Measurements from ENCODE around the gene ADAMTS3.

ADAMTS3 gene

GRCh38 chr4:72496119-72496518 lies 72.9 kb downstream of the ADAMTS3 start:
- no peak overlapping the region for H3K4me3 ChIP-seq (ENCODE audit: insufficient read depth in 1 of 2, low read depth in 1 of 2, low read length in 2 of 2)
- no peak overlapping the region for H2AK5ac ChIP-seq (ENCODE audit: low read length, severe bottlenecking)
- no peak overlapping the region for H2BK12ac ChIP-seq (ENCODE audit: low read length in 2 of 2)
- H3K27ac ChIP-seq (ENCODE audit: low read length, poor library complexity, severe bottlenecking), result no peak overlapping the region
- H3K14ac ChIP-seq (ENCODE audit: low read length in 2 of 2), result no peak overlapping the region
- H3K36me3 ChIP-seq (ENCODE audit: control insufficient read depth in 1 of 2, insufficient read depth in 2 of 2, low read depth in 1 of 2, low read length in 2 of 2), result peaks cover 0 to 3% of the 10 kb centered on the region in 2 experiments
- H4K91ac ChIP-seq (ENCODE audit: low read length), result no peak overlapping the region
- no peak overlapping the region for H3K18ac ChIP-seq (ENCODE audit: low read depth in 1 of 2, low read length in 2 of 2)
- H3K79me1 ChIP-seq (replicated peaks; ENCODE audit: low read length, poor library complexity, severe bottlenecking), result peaks cover 3% of the 10 kb centered on the region
- no peak overlapping the region for H2BK15ac ChIP-seq (ENCODE audit: low read depth, poor library complexity, severe bottlenecking)
- no peak overlapping the region for H3K23ac ChIP-seq (ENCODE audit: low read length in 2 of 2)
- H3K9me3 ChIP-seq (ENCODE audit: control insufficient read depth, low read length), result peaks cover 20% of the 10 kb centered on the region
- WGBS, result 80% methylated on average over 1 of the region's 1 CpG
- no peak overlapping the region for H2BK5ac ChIP-seq (ENCODE audit: low read depth, low read length, poor library complexity, severe bottlenecking)
- no peak overlapping the region for H4K8ac ChIP-seq (ENCODE audit: low read length)
- no peak overlapping the region for H3K4me2 ChIP-seq (ENCODE audit: low read length, poor library complexity, severe bottlenecking)
- no peak for DNase-seq
- H2AFZ ChIP-seq (ENCODE audit: low read depth, low read length), result no peak overlapping the region
- H3K4me1 ChIP-seq (ENCODE audit: control insufficient read depth, insufficient read depth, low read depth, low read length), result no peaks in the 10 kb centered on the region
- H3K27me3 ChIP-seq (ENCODE audit: control insufficient read depth in 1 of 2, insufficient read depth in 1 of 2, low read length in 2 of 2), result no peaks in the 10 kb centered on the region
- no peak overlapping the region for H2BK120ac ChIP-seq (ENCODE audit: low read depth, low read length)
- H3K4ac ChIP-seq (ENCODE audit: low read depth in 1 of 2, low read length in 2 of 2), result no peak overlapping the region
- H3K9ac ChIP-seq (ENCODE audit: low read length), result no peak overlapping the region

DNA sequence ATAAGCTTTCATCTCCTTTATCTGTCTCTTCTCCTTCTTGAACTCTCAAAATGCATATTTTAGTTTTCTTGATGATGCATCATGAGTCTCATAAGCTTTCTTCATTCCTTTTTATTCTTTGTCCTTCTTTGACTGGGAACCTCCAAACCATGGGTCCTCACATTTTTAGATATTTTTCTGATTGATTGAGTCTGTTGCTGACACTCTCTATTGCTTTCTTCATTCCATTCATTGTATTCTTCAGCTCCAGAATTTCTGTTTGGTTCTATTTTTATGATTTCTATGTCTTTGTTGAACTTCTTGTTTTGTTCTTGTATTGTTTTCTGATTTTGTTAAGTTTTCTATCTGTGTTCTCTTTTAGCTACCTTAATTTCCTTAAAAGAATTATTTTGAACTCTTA lies 74.9 kb downstream of the ADAMTS3 start:
- no peak overlapping the region for H3K4me3 ChIP-seq (ENCODE audit: insufficient read depth in 1 of 2, low read depth in 1 of 2, low read length in 2 of 2)
- no peak overlapping the region for H2BK12ac ChIP-seq (ENCODE audit: low read length in 2 of 2)
- no peaks in the 10 kb centered on the region for H3K4me1 ChIP-seq (ENCODE audit: control insufficient read depth, insufficient read depth, low read depth, low read length)
- H3K4me2 ChIP-seq (ENCODE audit: low read length, poor library complexity, severe bottlenecking), result no peak overlapping the region
- no peak overlapping the region for H2BK15ac ChIP-seq (ENCODE audit: low read depth, poor library complexity, severe bottlenecking)
- H2BK5ac ChIP-seq (ENCODE audit: low read depth, low read length, poor library complexity, severe bottlenecking), result no peak overlapping the region
- no peak overlapping the region for H3K4ac ChIP-seq (ENCODE audit: low read depth in 1 of 2, low read length in 2 of 2)
- no peak for DNase-seq
- no peak overlapping the region for H3K18ac ChIP-seq (ENCODE audit: low read depth in 1 of 2, low read length in 2 of 2)
- H3K14ac ChIP-seq (ENCODE audit: low read length in 2 of 2), result no peak overlapping the region
- H2AFZ ChIP-seq (ENCODE audit: low read depth, low read length), result no peak overlapping the region
- no peak overlapping the region for H3K9ac ChIP-seq (ENCODE audit: low read length)
- no peaks in the 10 kb centered on the region for H3K27me3 ChIP-seq (ENCODE audit: control insufficient read depth in 1 of 2, insufficient read depth in 1 of 2, low read length in 2 of 2)
- H3K36me3 ChIP-seq (ENCODE audit: control insufficient read depth in 1 of 2, insufficient read depth in 2 of 2, low read depth in 1 of 2, low read length in 2 of 2), result peaks cover 0 to 3% of the 10 kb centered on the region in 2 experiments
- no peak overlapping the region for H2AK5ac ChIP-seq (ENCODE audit: low read length, severe bottlenecking)
- peaks cover 3% of the 10 kb centered on the region for H3K79me1 ChIP-seq (replicated peaks; ENCODE audit: low read length, poor library complexity, severe bottlenecking)
- no peak overlapping the region for H4K91ac ChIP-seq (ENCODE audit: low read length)
- peaks cover 10% of the 10 kb centered on the region for H3K9me3 ChIP-seq (ENCODE audit: control insufficient read depth, low read length)
- no peak overlapping the region for H4K8ac ChIP-seq (ENCODE audit: low read length)
- H3K27ac ChIP-seq (ENCODE audit: low read length, poor library complexity, severe bottlenecking), result no peak overlapping the region
- no peak overlapping the region for H3K23ac ChIP-seq (ENCODE audit: low read length in 2 of 2)
- H2BK120ac ChIP-seq (ENCODE audit: low read depth, low read length), result no peak overlapping the region

- H2BK12ac ChIP-seq (ENCODE audit: low read length in 2 of 2), result no peak overlapping the region
- H2BK15ac ChIP-seq (ENCODE audit: low read depth, poor library complexity, severe bottlenecking), result no peak overlapping the region
- peaks cover 2% of the 10 kb centered on the region for H3K9me3 ChIP-seq (ENCODE audit: control insufficient read depth, low read length)
- no peak overlapping the region for H3K27ac ChIP-seq (ENCODE audit: low read length, poor library complexity, severe bottlenecking)
- H3K23ac ChIP-seq (ENCODE audit: low read length in 2 of 2), result no peak overlapping the region
- DNase-seq, result no peak
- no peak overlapping the region for H3K4ac ChIP-seq (ENCODE audit: low read depth in 1 of 2, low read length in 2 of 2)
- H3K79me1 ChIP-seq (replicated peaks; ENCODE audit: low read length, poor library complexity, severe bottlenecking), result no peaks in the 10 kb centered on the region
- no peak overlapping the region for H4K8ac ChIP-seq (ENCODE audit: low read length)
- H2AK5ac ChIP-seq (ENCODE audit: low read length, severe bottlenecking), result no peak overlapping the region
- no peak overlapping the region for H4K91ac ChIP-seq (ENCODE audit: low read length)
- H2BK120ac ChIP-seq (ENCODE audit: low read depth, low read length), result no peak overlapping the region
- no peak overlapping the region for H3K14ac ChIP-seq (ENCODE audit: low read length in 2 of 2)
- H3K4me1 ChIP-seq (ENCODE audit: control insufficient read depth, insufficient read depth, low read depth, low read length), result no peaks in the 10 kb centered on the region
- H3K4me3 ChIP-seq (ENCODE audit: insufficient read depth in 1 of 2, low read depth in 1 of 2, low read length in 2 of 2), result no peak overlapping the region
- WGBS, result 53% methylated on average over 3 of the region's 4 CpGs
- H3K36me3 ChIP-seq (ENCODE audit: control insufficient read depth in 1 of 2, insufficient read depth in 2 of 2, low read depth in 1 of 2, low read length in 2 of 2), result no peaks in the 10 kb centered on the region
- no peak overlapping the region for H2AFZ ChIP-seq (ENCODE audit: low read depth, low read length)
- no peak overlapping the region for H3K18ac ChIP-seq (ENCODE audit: low read depth in 1 of 2, low read length in 2 of 2)
- no peak overlapping the region for H3K9ac ChIP-seq (ENCODE audit: low read length)
- H3K27me3 ChIP-seq (ENCODE audit: control insufficient read depth in 1 of 2, insufficient read depth in 1 of 2, low read length in 2 of 2), result no peaks in the 10 kb centered on the region
- no peak overlapping the region for H3K4me2 ChIP-seq (ENCODE audit: low read length, poor library complexity, severe bottlenecking)
- no peak overlapping the region for H2BK5ac ChIP-seq (ENCODE audit: low read depth, low read length, poor library complexity, severe bottlenecking)
Measured at GRCh38 chr4:72489267-72489666, 79.8 kb downstream of the ADAMTS3 start.

- H3K79me1 ChIP-seq (replicated peaks; ENCODE audit: low read length, poor library complexity, severe bottlenecking), result no peaks in the 10 kb centered on the region
- no peak overlapping the region for H4K91ac ChIP-seq (ENCODE audit: low read length)
- H3K4me2 ChIP-seq (ENCODE audit: low read length, poor library complexity, severe bottlenecking), result no peak overlapping the region
- no peak overlapping the region for H3K27ac ChIP-seq (ENCODE audit: low read length, poor library complexity, severe bottlenecking)
- no peak overlapping the region for H3K18ac ChIP-seq (ENCODE audit: low read depth in 1 of 2, low read length in 2 of 2)
- H3K9ac ChIP-seq (ENCODE audit: low read length), result no peak overlapping the region
- no peaks in the 10 kb centered on the region for H3K27me3 ChIP-seq (ENCODE audit: control insufficient read depth in 1 of 2, insufficient read depth in 1 of 2, low read length in 2 of 2)
- no peak overlapping the region for H2BK120ac ChIP-seq (ENCODE audit: low read depth, low read length)
- H2BK15ac ChIP-seq (ENCODE audit: low read depth, poor library complexity, severe bottlenecking), result no peak overlapping the region
- no peak overlapping the region for H3K23ac ChIP-seq (ENCODE audit: low read length in 2 of 2)
- H2AK5ac ChIP-seq (ENCODE audit: low read length, severe bottlenecking), result no peak overlapping the region
- H3K14ac ChIP-seq (ENCODE audit: low read length in 2 of 2), result no peak overlapping the region
- no peaks in the 10 kb centered on the region for H3K36me3 ChIP-seq (ENCODE audit: control insufficient read depth in 1 of 2, insufficient read depth in 2 of 2, low read depth in 1 of 2, low read length in 2 of 2)
- H3K4ac ChIP-seq (ENCODE audit: low read depth in 1 of 2, low read length in 2 of 2), result no peak overlapping the region
- H3K9me3 ChIP-seq (ENCODE audit: control insufficient read depth, low read length), result no peaks in the 10 kb centered on the region
- H2BK5ac ChIP-seq (ENCODE audit: low read depth, low read length, poor library complexity, severe bottlenecking), result no peak overlapping the region
- H3K4me3 ChIP-seq (ENCODE audit: insufficient read depth in 1 of 2, low read depth in 1 of 2, low read length in 2 of 2), result no peak overlapping the region
- no peak for DNase-seq
- no peak overlapping the region for H2BK12ac ChIP-seq (ENCODE audit: low read length in 2 of 2)
- H4K8ac ChIP-seq (ENCODE audit: low read length), result no peak overlapping the region
- no peaks in the 10 kb centered on the region for H3K4me1 ChIP-seq (ENCODE audit: control insufficient read depth, insufficient read depth, low read depth, low read length)
- H2AFZ ChIP-seq (ENCODE audit: low read depth, low read length), result no peak overlapping the region
Measured at GRCh38 chr4:72486991-72487390, 82.0 kb downstream of the ADAMTS3 start.
